A673 (cell line): ENCODE measurements around the gene DAPL1.

Experiments
- EZH2 ChIP-seq: fragments of 200-600 bp; sonication (generic); IDR thresholded peaks from 2 replicates; pipeline ENCODE4 v1.6.1; 2017; ENCODE audit warnings: borderline replicate concordance, low read depth, mild to moderate bottlenecking, mixed read lengths, antibody characterized with exemption, low read length; ENCODE audit not compliant: poor library complexity, severe bottlenecking
- TF ChIP-seq, protein P1 (sequence below): fragments of 300-800, 200-600 bp; sonication (generic); conservative IDR thresholded peaks from 2 replicates; pipeline ENCODE4 v1.5.1; 2017; ENCODE audit warnings: low read depth, mild to moderate bottlenecking, antibody characterized with exemption, low read length, moderate library complexity, mixed read lengths

DNA sequence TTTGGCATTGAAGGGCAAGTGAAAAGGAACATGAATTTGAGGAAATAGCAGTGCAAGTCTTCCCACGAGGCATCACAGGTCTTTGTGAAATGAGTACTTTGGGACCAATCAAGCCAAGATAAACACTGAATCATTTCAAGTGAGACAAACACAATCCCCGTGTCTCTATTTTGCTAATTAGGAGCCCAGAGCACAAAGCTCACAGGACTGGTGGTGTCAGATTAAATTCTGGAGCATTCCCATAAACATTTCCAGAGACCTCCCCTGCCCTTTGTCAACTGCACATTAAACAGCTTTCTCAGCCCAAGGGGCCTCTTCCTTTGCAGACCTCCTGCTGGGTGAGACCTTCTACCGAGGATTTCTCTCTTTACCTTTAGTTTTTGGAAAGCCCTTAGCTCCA lies 50.7 kb downstream of the DAPL1 start:
- TF ChIP-seq, protein P1, sequence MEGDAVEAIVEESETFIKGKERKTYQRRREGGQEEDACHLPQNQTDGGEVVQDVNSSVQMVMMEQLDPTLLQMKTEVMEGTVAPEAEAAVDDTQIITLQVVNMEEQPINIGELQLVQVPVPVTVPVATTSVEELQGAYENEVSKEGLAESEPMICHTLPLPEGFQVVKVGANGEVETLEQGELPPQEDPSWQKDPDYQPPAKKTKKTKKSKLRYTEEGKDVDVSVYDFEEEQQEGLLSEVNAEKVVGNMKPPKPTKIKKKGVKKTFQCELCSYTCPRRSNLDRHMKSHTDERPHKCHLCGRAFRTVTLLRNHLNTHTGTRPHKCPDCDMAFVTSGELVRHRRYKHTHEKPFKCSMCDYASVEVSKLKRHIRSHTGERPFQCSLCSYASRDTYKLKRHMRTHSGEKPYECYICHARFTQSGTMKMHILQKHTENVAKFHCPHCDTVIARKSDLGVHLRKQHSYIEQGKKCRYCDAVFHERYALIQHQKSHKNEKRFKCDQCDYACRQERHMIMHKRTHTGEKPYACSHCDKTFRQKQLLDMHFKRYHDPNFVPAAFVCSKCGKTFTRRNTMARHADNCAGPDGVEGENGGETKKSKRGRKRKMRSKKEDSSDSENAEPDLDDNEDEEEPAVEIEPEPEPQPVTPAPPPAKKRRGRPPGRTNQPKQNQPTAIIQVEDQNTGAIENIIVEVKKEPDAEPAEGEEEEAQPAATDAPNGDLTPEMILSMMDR, result no peak
- no peak for TF ChIP-seq EZH2
